ENCODE measurements around the gene LCP2.

LCP2 gene

DNA sequence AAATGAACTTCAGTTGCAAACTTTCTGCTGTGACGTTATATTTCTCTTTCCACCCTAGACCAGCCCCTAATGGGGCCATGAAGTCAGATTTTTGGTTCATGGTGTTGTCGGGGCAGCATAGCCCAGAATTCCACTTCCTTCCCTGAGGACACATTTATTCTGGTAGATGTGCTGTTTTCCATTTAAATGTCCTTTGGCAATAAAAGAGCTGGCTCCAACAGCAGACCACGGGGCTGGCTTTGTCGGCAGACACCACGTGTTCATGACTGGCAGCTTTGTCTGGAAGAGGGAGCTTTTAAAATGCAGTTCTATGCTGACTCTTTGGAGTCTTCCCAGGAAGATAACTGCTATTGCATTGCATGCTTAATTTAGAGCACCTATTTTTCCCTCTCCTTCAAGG lies 17.6 kb upstream of the LCP2 start:
- no peak for DNase-seq (ENCODE audit: low read depth in 3 of 3)

DNA sequence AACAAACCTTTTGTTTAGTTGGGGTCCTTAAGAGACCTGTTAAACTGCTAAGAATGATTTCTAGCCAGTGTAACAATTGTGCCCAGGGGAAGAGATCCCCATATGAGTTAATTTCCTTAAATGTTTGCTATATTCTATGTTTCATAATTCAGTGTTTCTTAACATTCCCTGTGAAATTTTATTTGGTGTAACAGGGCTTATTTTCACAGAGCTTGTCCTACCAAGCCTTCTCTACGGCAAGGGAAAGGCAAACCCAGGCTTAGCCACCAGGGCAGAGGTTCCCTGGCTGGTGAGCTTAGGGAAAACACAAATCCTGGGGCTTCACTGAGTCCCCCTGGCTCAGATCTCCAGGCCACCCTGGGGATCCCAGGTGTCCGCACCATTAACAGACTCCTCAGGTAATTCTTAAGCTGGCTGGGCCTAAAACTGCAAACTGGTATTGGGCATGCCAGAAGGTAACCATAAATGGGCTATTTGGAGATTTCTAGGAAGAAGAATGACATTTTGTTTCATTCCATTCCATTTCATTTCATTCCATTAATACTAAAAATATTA lies 17.0 kb upstream of the LCP2 start:
- DNase-seq (ENCODE audit: low read depth in 3 of 3) = no peak

DNA sequence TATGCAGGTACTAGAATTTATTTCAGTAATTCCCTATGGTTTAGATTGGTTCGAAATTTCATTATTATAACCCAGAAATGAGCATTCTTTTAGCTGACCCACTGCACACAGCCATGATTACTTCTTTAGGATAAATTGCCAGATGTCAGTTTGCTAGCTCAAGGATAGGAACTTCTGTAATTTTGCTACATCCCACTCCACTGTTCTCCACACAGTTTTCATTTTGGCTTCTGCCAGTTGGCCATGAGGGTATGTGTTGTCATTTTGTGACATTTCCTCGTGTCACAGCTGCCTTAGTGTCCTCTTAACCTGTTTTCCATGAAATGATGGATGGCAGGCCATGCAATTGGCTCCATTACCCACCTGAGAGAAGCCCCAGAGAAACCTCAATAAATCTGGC lies 16.2 kb upstream of the LCP2 start:
- DNase-seq (ENCODE audit: low read depth in 3 of 3) = no peak

GRCh38 chr5:170313344-170313743 lies 15.8 kb upstream of the LCP2 start:
- no peak for DNase-seq (ENCODE audit: low read depth in 3 of 3)

- DNase-seq (ENCODE audit: low read depth in 3 of 3) = peak in 2 of 3 experiments; percentile 61 to 78
Measured at GRCh38 chr5:170312666-170313065, 15.1 kb upstream of the LCP2 start.

DNA sequence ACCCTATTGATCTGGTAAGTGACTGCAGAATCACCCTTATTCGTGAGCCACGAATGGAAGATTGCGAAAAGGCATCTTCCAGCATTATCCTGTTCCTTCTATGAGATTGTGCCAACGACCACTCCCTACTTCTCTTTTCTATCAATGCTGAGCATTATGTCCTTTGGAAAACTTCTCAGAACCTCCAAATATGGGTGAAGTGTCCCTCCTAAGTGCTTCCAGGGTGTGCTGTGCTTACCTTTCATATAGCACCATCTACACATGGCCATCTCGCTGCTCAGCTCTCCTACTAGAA lies 14.7 kb upstream of the LCP2 start:
- DNase-seq (ENCODE audit: low read depth in 3 of 3) = no peak

- no peak for DNase-seq (ENCODE audit: low read depth in 3 of 3)
Measured at GRCh38 chr5:170311511-170312300, 14.1 kb upstream of the LCP2 start.

DNA sequence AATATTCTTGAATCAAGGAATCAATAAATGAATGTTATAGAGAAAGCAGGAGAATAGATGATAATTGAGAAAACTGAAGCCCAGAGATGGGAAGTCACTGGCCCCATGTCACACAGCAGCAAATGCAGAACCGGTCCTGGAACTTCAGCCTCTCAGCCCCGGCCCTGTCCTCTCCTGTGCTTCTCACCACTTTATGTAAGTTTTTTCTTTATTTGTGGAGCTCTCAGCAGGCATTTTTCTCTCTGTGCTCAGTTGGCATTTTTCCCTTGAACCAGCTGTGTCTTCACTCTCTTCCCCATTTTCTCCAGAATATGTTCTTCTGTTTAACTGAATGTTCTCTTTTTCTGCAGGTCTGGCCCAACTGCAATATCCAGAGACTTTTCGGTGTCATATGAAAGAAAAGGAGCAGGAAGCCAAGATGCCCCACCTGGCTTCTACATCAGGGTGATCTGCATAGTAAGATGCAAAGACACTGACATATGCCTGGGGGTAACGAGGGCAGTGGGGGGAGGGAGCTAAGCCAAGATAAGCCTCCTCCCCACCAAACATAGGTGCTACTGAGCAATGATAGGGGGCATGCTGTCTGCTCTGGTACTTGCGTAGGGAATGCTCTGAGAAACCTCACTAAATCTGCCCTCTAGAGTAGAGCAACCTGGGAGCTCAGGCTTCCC lies 12.8 kb upstream of the LCP2 start:
- no peak for DNase-seq (ENCODE audit: low read depth in 3 of 3)

GRCh38 chr5:170308686-170309085 lies 11.1 kb upstream of the LCP2 start:
- DNase-seq (ENCODE audit: low read depth in 3 of 3) = no peak

- no peak for DNase-seq (ENCODE audit: low read depth in 3 of 3)
Measured at GRCh38 chr5:170307575-170308465, 10.2 kb upstream of the LCP2 start.

GRCh38 chr5:170306381-170306831 lies 8.8 kb upstream of the LCP2 start:
- no peak for DNase-seq (ENCODE audit: low read depth in 3 of 3)

DNA sequence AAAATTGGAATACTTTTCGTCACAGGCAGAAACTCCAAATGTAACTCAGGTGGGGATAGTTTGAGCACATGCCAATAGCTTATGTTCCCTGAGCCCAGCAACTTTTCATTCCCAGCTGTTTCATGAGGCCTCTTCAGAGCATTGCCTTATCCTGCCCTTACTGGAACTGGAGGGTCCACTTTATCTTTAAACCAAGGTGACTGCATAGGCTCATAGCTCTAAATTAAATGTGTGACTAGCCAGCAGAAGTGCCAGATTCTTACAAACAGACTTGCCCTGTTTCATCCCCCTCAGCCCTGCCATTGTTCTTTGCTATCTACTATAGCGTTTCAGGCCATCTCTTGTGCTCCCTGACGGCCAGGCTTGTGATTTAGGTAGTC lies 8.1 kb upstream of the LCP2 start:
- no peak for DNase-seq (ENCODE audit: low read depth in 3 of 3)

DNA sequence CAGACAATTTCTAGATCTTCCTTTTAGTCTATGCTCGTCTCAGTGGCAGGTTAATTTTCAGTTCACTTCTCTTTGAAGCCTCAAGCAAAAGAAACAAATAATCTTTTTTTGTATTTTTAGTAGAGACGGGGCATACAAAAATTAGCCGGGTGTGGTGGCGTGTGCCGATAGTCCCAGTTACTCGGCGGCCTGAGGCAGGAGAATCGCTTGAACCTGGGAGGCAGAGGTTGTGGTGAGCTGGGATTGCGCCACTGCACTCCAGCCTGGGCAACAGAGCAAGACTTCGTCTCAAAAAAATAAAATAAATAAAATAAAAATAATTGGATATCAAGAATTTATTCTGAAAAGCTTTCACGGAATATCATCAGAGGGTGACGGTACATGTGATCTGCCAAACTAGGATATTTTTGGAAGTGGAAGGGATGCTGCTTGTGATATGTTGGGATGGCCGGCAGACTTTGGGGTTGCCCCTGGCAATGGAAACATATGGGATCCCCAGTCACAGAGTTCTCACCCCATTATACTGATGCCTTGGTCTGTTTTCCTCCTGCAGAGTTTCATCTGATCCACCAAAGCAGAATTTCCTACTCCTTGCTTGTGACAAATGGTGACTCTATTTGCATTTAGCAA lies 7.6 kb upstream of the LCP2 start:
- DNase-seq (ENCODE audit: low read depth in 3 of 3) = no peak

GRCh38 chr5:170303549-170303948 lies 6.0 kb upstream of the LCP2 start:
- no peak for DNase-seq (ENCODE audit: low read depth in 3 of 3)

- peak in 2 of 3 experiments; percentile 47 to 72 for DNase-seq (ENCODE audit: low read depth in 3 of 3)
Measured at GRCh38 chr5:170302653-170303501, 5.3 kb upstream of the LCP2 start.

DNA sequence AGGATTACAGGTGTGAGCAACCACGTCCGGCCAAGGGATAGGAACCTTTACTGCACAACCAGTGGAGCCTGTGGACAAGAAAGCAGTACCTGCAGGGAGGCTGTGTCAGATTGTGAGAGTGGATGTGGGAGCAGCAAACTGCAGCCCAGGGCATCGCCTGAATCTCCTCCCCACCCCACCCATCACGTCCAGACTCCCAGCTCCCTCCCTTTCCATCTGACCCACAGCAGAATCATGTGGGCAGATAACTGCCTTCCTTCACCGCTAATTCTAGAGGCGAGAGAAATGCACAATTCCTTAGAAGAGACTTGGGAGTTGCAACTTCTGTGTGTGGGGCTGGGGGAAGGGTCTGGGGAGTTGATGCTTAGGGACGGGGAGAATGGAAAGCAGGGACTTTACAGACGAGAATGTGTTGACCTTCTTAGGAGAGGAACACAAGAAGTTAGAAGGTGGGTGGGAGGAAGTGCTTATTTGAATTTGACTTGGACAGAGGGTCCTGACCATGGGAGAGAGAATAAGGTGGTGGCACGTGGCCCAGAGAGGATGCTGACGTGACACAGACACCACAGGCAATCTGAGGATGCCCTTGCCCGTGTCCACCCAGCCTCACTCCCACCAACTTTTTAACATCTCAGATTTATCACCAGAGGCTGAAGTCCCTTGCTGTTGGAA lies 4.5 kb upstream of the LCP2 start:
- no peak for DNase-seq (ENCODE audit: low read depth in 3 of 3)

- DNase-seq (ENCODE audit: low read depth in 3 of 3) = no peak
Measured at GRCh38 chr5:170301149-170301548, 3.6 kb upstream of the LCP2 start.

GRCh38 chr5:170300361-170301013 lies 2.9 kb upstream of the LCP2 start:
- no peak for DNase-seq (ENCODE audit: low read depth in 3 of 3)

- no peak for DNase-seq (ENCODE audit: low read depth in 3 of 3)
Measured at GRCh38 chr5:170296935-170297588, 515 bp downstream of the LCP2 start.

All from stimulated activated CD4-positive, alpha-beta T cell treated with anti-CD3 and anti-CD28 coated beads, TNF-alpha, amount 100 ng/mL, for 4 hours (primary cell).